ENCODE results near the gene INO80D.

DNA sequence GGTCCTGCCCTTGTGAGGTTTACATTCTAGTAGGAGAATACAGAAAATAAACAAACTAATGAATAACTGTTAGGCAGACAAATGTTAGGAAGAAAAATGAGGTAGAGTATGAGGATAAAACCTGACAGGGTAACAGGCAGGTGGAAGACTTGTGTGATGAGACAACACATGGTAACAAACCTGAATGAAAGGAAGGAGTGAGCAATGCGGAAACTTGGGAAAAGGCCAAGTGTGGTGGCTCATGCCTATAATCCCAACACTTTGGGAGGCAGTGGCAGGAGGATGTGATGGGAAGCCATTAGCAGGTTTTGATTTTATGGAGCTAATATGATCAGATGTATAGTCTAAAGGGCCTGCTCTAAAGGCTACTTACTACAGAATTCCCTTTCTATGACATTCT, 74.2 kb downstream of the INO80D start:
- TF ChIP-seq CREB5 (CRISPR knock-in tag; IDR thresholded peaks at IDR 0.05; ENCODE audit: low read depth) (no peak), ARNTL (CRISPR knock-in tag; IDR thresholded peaks at IDR 0.05; ENCODE audit: borderline replicate concordance, low read depth) (no peak)

Data from SK-N-SH treated with all-trans-retinoic acid at 6 μM for 48 hours (cell line).